ENCODE data around the gene RAMACL. TPM values are rescaled to one million over a fixed set of nuclear protein-coding genes. Genes with fewer than 3 reads are reported as not detected.

Gene RAMACL
- total RNA-seq, 1 experiment from 2014 or later = 0.28 TPM

DNA sequence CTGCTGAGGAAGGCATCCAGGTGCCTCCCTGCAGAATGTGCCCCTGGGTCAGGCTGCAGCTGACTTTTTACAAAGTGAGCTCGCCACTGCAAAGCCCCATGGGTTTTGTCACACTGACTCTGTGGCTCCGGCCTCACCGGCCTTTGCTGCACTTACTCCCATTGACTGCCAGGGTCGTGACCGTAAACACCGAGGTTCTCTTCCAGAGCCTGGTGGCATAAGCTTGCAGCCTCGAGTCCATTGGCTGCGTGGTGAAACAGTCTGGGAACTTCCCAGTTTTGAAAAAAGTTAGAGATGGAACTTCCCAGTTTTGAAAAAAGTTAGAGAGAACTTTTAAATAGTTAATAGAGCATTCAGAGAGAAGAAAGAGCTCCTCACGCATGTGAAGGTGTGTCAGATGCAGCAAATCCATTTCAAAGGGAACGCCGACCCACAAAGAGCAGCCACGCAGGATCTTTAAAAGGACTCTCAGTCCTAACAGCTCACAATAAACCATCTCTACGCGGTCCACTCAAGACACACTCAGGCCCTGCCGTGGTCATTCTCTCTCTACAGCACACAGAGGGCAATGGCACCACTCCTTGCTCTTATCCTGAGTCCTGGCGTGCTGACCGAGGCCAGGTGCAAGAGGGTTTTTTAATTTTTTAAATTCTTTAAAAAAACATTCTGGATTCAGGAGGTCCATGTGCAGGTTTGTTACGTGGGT, 12.8 kb downstream of the RAMACL start:
- no peak overlapping the region for H3K18ac ChIP-seq (ENCODE audit: insufficient read length, low read depth, low read length)
- no peak overlapping the region for H4K8ac ChIP-seq (replicated peaks; ENCODE audit: insufficient read length, low read depth, low read length)
- Mint-ChIP-seq H3K4me1 (peaks cover 28 to 30% of the 10 kb centered on the region in 2 experiments), H3K9me3 (peaks cover 20 to 32% of the 10 kb centered on the region in 2 experiments), H3K27me3 (ENCODE audit: low read depth) (no peaks in the 10 kb centered on the region), H3K36me3 (ENCODE audit: insufficient read depth in 1 of 3, low read depth in 3 of 3) (peaks cover 21 to 31% (median 28%) of the 10 kb centered on the region in 3 experiments), H3K27ac (0 out of 7 replicates have a peak overlapping the region, but pooled peaks of 1 of the 3 experiments have one; percentile 98), H3K4me3 (peak overlapping the region in 1 of 2 experiments; percentile 59; a peak in 2 of 5 replicates)
- no peak overlapping the region for H3K27ac ChIP-seq (ENCODE audit: insufficient read length, low read depth, low read length)
- H3K23ac ChIP-seq (ENCODE audit: insufficient read length, low read depth, low read length) = no peak overlapping the region
- no peak overlapping the region for H4K5ac ChIP-seq (ENCODE audit: insufficient read length, low read depth, low read length)
- H3K9me3 ChIP-seq (ENCODE audit: control insufficient read depth, low read depth, low read length) = no peaks in the 10 kb centered on the region
- no peak overlapping the region for H2AK5ac ChIP-seq (ENCODE audit: insufficient read length, low read length)
- no peaks in the 10 kb centered on the region for H3K23me2 ChIP-seq (ENCODE audit: insufficient read length, low read depth, low read length, poor library complexity, severe bottlenecking)
- H2BK5ac ChIP-seq (ENCODE audit: insufficient read length, low read length) = no peak overlapping the region
- no peaks in the 10 kb centered on the region; the same call in 1 of the 2 replicates for H3K79me2 ChIP-seq (ENCODE audit: insufficient read depth, low read length)
- H2BK12ac ChIP-seq (ENCODE audit: insufficient read length, low read depth, low read length) = no peak overlapping the region
- no peak overlapping the region for H3K14ac ChIP-seq (ENCODE audit: insufficient read depth, low read length)
- peaks cover 10% of the 10 kb centered on the region; the same call in 1 of the 2 replicates for H3K4me1 ChIP-seq (ENCODE audit: insufficient read depth, low read length)
- no peaks in the 10 kb centered on the region for H4K20me1 ChIP-seq (ENCODE audit: control insufficient read depth, insufficient read depth, insufficient read length)
- no peak overlapping the region for H3K4me2 ChIP-seq (ENCODE audit: insufficient read depth, insufficient read length, low read length)
- no peak overlapping the region for H3K4ac ChIP-seq (ENCODE audit: low read depth, low read length)
- no peak overlapping the region for H2BK120ac ChIP-seq (ENCODE audit: low read depth, low read length, poor library complexity, severe bottlenecking)
- H2BK20ac ChIP-seq (ENCODE audit: low read depth, low read length, poor library complexity, severe bottlenecking) = no peak overlapping the region
- no peak overlapping the region for H3K9ac ChIP-seq (ENCODE audit: extremely low read depth, insufficient read length, low read length)
- no peaks in the 10 kb centered on the region for H3K27me3 ChIP-seq (ENCODE audit: insufficient read depth, low read length)
- no peak overlapping the region for H2AFZ ChIP-seq (ENCODE audit: low read length)
- TF ChIP-seq, protein P1, sequence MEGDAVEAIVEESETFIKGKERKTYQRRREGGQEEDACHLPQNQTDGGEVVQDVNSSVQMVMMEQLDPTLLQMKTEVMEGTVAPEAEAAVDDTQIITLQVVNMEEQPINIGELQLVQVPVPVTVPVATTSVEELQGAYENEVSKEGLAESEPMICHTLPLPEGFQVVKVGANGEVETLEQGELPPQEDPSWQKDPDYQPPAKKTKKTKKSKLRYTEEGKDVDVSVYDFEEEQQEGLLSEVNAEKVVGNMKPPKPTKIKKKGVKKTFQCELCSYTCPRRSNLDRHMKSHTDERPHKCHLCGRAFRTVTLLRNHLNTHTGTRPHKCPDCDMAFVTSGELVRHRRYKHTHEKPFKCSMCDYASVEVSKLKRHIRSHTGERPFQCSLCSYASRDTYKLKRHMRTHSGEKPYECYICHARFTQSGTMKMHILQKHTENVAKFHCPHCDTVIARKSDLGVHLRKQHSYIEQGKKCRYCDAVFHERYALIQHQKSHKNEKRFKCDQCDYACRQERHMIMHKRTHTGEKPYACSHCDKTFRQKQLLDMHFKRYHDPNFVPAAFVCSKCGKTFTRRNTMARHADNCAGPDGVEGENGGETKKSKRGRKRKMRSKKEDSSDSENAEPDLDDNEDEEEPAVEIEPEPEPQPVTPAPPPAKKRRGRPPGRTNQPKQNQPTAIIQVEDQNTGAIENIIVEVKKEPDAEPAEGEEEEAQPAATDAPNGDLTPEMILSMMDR (conservative IDR thresholded peaks at IDR 0.05) = no peak
- WGBS (ENCODE audit: extremely low coverage, insufficient read length, low lambda C conversion rate) = no CpG with 5 or more reads among the region's 18 CpGs
- H2BK15ac ChIP-seq (ENCODE audit: low read depth, low read length) = no peak overlapping the region
- no peak overlapping the region for H3K56ac ChIP-seq (ENCODE audit: insufficient read length, low read depth, low read length)
- no peak overlapping the region for H4K91ac ChIP-seq (ENCODE audit: insufficient read length, low read depth, low read length)
- DNase-seq = no peak
- H3T11ph ChIP-seq (ENCODE audit: low read length) = no peak overlapping the region
- H3K79me1 ChIP-seq (ENCODE audit: insufficient read depth, low read depth, low read length, poor library complexity, severe bottlenecking) = no peaks in the 10 kb centered on the region

Measured in H9 (cell line).